ENCODE measurements around the gene CBX3.
"Not testable (repeated sequence)": the region's sequence is repeated elsewhere in the genome, so short reads cannot be mapped to it uniquely, and the experiment has no call there.

Gene CBX3

DNA sequence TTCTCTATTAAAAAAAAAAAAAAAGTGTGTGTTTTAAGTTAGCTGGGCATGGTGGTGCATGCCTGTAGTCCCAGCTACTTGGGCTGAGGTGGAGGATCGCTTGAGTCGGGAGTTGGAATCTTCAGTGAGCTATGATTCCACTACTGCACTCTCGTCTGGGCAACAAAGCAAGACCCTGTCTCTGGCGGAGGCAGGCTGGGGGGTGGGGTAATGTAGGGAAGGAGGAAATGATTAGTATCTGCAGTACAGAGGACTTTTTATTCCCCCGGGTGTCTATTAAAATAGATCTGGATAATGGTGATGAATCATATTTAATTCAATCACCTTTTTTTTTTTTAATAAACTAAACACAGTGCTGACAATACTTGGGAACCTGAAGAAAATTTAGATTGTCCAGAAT, 6.5 kb downstream of the CBX3 start:
- no peak for DNase-seq

DNA sequence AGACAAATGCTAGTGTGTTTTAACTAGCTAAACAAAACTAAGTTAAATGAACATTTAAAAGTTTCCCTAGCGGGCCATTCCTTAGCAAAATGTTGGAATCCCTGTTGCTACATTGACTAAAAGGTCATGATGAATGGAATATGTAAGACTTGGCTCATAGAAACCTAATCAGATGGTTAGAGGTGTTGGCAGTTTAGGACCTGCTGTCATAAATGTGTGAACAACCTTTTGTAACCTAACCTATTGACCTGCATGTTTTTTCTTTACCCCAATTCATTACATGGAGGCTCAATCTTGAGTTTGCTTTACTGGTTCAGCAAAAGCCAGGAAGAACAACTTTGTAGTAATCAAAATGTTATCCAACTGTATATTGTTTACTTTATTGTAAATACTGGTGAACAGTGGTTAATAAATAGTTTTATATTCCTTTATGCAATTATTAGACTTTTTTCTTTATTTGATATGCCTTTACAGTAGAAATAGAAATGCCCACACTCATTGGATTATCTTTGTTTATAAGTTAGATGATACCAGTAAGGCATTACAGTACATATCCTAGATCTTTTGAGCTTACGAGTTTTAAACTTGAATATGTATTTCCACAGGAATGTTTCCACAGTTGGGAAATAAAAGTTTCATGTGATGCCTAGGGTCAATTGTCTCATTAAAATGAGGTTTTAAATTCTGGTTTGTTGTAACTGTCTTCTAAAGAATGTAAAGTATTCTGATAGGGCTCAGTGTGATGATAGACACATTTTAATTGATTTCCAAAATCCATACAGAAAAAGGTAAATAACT, 11.6 kb downstream of the CBX3 start:
- DNase-seq, result no peak

DNA sequence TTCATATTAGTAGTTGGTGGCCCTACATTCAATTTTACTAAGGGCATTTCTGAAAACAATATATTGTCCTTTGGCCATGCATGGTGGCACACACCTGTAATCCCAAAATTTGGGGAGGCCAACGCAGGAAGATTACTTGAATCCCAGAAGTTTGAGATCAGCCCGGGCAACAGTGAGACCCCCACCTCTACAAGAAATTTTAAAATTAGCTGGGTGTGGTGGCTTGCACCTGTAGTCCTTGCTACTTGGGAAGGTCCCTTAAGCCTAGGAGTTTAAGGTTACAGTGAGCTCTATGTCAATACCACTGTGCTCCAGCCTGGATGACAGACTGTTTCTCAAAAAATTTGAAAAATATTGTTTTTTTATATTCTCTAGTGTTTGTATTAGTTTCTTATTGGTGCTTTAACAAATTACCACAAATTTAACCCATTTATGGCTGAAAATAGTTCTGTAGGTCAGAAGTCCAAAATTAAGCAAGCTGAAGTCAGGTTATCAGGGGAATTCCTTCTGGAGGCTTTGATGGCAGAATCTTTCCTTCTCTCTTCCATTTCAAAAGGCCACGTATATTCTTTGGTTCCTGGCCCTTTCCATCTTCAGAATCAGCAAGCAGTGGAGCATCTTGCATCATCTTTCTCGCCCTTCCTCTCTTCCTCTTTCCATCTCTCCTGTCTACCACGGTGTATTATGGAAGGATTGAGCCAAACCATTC, 12.4 kb downstream of the CBX3 start:
- no peak for DNase-seq

DNA sequence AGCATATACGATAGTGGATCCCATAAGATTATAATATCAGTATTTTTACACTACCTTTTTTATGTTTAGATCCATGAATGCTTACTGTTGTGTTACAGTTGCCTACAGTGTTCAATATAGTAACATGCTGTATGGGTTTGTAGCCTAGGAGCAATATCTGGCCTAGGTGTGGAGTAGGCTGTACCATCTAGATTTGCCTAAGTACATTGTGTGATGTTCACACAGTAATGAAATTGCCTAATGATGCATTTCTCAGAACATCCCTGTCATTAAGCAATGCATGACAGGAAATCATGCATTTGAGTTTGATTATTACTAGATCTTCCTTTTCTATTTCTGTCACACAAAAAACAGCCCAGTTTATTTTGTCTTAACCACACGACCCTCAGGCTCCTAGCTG, 14.5 kb downstream of the CBX3 start:
- no peak for DNase-seq

DNA sequence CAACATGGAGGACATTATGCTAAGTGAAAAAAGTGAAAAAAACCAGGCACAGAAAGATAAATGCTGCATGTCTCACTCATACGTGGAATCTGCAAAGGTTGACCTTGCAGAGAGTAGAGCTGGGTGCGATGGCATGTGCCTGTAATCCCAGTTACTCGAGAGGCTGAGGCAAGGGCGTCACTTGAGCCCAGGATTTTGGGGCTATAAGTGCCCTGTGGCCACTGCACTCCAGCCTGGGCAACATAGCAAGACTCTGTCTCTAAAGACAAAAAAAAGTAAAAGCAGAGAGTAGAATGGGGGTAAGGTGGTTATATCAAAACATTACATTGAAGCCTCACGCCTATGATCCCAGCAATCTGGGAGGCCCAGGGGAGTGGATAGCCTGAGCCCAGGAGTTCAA, 22.8 kb downstream of the CBX3 start:
- DNase-seq, result no peak

DNA sequence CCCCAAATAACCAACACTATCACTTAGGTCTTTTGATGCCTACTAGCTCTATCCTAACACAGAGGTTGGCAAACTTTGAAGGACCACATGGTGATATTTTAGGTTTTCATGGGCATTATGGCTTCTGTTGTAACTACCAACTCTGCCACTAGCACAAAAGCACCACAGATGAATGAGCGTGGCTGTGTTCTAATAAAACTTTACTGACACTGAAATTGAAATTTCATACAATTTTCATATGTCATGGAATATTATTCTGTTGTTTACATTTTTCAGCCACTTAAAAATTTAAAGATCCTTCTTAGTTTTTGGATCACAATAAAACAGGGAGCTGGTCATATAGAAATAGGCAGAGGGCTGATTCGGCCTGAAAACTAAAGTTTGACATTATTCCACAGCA, 26.4 kb downstream of the CBX3 start:
- DNase-seq, result no peak

DNA sequence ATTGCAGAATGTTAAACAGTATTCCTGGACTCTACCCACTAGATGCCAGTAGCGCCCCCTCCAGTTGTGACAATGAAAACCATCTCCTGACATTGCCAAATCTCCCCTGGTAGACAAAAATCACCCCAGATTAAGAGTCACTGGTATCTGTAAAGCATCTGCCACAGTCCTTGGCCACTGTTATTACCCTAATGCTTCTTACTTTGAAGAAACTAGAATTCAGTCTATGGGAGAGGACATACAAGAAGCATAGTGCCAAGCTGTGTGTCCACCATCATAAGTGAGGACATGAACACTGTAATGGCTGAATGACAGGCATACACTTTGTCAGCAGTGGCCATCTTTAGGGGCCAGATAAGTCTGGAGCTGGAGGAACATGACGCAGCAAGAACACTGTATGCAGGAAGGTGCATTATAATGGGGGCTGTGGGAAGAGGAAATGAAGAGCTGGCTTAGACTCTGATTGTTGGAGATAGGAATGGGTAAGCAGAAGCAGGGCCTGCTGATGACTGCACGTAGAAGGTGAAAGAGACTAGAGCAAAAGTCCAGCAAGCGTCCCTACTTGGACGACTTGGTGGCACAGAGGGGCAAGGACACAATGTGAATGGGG, 32.5 kb downstream of the CBX3 start:
- DNase-seq, result no peak

DNA sequence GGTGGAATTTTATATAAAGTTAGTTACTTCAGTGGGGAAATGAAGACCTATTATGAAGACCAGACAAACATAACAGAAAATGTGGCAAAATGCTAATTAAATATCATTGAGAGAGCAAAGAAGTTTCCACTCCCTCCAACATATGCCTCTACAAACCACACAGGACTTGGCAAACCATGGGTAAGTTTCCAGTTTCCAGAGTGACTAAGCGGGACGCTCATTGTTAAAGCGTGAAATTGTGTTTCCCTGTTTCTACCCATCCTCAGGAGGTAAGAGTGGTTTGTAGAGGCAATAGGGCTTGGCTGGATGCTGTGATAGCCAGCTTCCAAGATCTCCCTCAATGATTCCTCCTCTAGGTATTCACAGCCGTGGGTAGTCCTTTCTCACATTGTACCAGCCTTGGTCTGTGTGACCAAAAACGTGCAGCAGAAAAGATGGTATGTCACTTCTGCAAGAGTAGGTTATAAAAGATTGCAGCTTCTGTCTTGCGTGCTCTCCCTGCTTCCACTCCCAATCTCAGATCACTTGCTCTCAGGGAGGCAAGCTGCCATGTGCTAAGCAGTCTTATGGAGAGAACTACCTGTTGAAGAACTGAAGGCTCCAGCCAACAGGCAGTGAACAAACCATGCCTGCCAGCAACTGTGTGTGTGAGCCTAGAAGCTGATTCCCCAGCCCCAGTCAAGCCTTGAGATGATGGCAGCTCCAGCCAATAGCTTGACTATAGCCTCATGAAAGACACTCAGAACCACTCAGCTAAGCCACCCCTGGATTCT, 35.7 kb downstream of the CBX3 start:
- no peak for DNase-seq

DNA sequence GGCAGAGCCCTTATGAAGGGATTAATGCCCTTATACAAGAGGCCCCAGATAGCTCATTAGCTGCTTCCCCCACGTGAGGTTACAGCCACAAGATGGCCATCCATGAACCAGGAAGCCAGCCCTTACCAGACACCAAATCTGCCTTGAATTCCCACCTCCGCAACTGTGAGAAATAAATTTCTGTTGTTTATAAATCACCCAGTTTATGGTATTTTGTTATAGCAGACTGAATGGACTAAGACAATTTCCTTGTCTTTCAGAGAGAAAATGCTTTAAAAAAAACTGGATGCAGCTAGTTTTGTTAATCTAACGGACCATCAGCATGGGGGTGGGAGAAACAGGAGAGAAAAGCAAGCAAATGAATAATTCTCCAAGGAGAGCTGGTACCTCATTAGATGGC, 36.5 kb downstream of the CBX3 start:
- no peak for DNase-seq

DNA sequence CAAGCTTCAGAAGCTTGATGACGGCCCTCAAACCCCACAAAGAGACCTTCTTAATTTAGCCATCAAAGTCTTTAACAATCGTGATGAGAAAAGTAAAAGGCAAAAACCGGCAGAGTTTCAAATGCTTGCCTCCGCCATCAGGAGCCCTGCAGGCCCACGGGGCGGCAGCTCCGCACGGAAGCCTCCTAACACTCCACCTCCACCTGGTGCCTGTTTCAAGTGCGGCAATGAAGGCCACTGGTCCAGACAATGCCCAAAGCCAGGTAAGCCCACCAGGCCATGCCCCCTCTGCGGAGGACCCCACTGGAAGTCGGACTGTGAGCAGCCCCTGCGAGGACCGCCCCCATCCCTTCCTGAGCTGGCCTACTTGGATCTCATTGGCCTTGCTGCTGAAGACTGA, 43.6 kb downstream of the CBX3 start:
- no peak for DNase-seq

DNA sequence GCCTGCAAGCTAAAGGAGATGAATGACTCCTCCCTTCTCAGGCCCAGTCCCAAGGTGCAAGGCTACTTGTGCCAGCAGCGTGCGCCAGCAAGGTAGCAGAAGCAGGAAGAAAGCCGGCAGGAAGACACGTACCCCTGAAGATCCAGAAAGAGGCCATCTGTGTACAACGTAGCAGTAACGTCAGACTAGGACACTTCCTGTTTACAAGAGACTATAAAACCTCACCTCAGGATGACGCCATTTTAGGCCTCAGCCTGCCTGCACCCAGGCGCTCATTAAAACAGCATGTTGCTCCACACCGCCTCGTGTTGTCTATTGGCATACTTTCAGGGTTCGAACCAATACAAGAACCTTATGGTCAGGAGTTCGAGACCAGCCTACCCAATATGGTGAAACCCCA, 48.7 kb downstream of the CBX3 start:
- no peak for DNase-seq

DNA sequence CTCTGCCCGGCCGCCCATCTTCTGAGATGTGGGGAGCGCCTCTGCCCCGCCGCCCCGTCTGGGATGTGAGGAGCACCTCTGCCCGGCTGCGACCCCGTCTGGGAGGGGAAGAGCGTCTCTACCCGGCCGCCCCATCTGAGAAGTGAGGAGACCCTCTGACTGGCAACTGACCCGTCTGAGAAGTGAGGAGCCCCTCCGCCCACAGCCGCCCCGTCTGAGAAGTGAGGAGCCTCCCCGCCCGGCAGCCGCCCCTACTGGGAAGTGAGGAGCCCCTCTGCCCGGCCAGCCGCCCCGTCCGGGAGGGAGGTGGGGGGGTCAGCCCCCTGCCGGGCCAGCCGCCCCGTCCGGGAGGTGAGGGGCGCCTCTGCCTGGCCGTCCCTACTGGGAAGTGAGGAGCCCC, 60.3 kb downstream of the CBX3 start:
- not testable (repeated sequence) for DNase-seq
